Measurements from ENCODE around the gene CDCA5.
A peak's percentile ranks its signal among the peaks of the same experiment; 100 is the strongest.

Gene CDCA5

DNA sequence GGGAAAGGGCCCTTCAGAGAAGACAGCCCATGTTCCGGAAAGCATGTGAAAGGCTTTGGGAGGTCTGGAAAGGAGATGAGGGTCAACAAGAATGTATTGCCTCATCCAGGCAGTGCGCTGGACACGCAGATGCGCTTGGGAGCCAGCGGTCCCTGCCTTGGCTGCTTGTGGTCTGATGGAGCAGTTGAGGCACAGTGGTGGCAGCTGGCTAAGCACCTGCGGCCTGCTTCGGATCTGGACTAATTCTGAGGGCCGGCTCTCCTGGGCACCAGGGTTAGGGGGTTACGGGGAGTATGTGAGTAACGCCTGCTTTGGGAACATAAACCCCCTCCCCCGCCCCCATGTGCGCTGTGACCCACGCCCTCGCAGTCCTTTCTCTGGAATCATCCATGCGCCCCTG, 23.2 kb upstream of the CDCA5 start:
- no peak for DNase-seq (ENCODE audit: low read depth in 3 of 3)

DNA sequence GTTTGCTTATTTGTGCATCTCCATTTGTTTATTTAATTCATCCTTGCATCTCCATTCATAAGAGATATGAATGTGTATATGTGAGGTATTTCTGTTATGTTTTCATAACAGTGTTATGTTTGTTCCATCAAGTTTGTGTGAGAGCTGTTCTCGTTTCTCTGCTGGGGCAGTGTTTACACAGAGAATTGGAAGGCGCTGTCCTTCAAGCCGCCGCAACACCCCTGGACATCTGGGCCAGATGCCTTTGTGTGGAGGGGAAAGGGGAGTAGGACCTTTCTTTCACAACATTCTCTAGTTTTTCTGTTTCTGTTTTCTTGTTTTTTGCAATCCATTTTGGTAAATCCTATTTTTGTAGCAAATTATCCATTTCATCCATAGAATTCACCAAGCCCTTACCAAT, 20.8 kb upstream of the CDCA5 start:
- DNase-seq (ENCODE audit: low read depth in 3 of 3), result no peak

DNA sequence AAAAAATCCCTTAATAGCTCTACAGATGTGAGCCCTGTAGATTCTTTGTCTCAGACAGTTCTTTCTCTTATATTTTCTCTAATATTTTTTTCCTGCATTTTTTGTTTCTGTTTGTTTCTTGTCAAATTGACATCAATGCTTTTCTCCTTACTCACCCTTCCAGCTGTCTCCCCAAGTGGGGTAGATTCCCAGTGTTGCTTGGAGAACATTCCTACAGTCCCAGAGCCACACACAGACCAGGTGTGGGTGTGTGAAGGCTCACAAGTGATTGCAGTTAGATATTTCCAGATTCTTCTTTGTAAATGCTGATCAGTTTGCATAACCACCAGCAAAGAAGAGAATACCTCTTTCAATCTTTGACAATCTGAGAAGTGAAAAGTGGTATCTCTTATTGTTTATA, 19.6 kb upstream of the CDCA5 start:
- DNase-seq (ENCODE audit: low read depth in 3 of 3), result no peak

DNA sequence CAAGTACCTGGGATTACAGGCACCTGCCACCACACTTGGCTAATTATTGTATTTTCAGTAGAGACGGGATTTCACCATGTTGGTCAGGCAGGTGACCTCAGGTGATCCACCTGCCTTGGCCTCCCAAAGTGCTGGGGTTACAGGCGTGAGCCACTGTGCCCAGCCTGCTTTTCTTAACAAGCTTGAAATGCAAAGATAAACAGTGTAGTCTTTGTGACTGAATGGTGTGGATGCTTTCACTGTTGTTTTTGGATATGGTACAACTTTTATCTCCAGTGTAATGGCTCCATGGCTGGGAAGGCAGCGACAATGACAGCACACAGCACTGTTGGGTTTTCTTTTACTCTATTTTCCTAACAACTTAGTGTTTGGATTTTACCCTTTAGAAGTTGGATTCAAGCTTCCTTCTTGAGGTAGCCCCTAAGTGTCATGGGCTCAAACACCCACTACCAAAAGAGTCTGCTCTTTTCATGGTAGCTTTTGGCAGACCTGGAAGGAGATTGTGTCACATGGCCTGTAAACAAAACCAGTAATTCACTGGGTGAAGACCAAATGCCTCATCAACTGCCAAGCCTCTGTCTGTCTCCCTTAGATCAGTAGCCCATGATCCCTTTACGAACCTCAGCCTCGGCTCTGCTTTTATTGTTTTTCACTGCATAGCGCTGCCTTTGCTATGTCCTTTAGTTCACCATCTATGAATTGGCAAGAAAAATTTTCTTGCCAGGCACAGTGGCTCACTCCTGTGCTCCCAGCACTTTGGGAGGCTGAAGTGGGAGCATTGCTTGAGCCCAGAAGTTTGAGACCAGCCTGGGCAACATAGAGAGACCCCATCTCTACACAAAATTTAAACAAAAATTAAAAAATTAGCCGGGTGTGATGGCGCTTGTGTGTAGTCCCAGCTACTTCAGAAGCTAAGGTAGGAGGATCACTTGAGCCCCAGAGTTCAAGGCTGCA, 18.6 kb upstream of the CDCA5 start:
- DNase-seq (ENCODE audit: low read depth in 3 of 3), result no peak

DNA sequence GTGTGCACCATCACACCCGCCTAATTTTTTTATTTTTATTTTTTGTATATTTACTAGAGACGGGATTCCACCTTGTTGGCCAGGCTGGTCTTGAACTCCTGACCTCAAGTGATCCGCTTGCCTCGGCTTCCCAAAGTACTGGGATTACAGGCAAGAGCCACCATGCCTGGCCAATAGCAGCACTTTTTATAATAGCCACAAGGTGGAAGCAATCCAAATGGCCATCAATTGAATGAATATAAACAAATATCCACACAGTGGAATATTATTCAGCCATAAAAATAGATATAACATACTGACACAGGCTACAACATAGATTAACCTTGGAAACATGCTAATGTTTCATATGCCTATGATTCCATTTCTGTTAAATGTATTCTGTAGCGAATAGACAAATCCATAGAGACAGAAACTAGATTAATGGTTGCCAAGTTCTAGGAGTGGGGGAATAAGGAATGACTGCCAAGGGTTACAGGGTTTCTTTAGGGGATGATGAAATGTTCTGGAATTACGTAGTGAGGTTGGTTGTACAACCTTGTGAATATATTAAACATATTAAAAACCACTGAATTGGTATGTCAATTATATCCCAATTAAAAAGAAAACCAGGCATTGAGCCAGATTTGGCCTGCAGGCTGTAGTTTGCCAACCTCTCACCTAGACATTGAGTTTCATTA, 17.0 kb upstream of the CDCA5 start:
- DNase-seq (ENCODE audit: low read depth in 3 of 3), result no peak

DNA sequence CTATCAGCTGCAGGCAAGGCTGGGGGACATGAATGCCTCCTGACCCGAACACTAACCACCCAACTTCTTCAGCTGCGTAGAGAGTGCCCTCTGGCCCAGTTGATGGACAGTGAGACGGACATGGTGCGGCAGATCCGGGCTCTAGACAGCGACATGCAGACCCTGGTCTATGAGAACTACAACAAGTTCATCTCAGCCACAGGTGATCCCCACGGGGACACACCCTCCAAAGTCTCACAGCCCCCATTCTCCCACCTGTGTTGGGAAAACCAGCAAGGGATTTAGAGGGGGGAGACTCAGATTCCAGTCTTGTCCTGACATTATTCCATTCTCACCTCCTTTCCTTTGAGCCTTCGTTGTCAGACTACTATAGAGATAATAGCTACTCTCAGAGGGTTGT, 13.1 kb upstream of the CDCA5 start:
- no peak for DNase-seq (ENCODE audit: low read depth in 3 of 3)

DNA sequence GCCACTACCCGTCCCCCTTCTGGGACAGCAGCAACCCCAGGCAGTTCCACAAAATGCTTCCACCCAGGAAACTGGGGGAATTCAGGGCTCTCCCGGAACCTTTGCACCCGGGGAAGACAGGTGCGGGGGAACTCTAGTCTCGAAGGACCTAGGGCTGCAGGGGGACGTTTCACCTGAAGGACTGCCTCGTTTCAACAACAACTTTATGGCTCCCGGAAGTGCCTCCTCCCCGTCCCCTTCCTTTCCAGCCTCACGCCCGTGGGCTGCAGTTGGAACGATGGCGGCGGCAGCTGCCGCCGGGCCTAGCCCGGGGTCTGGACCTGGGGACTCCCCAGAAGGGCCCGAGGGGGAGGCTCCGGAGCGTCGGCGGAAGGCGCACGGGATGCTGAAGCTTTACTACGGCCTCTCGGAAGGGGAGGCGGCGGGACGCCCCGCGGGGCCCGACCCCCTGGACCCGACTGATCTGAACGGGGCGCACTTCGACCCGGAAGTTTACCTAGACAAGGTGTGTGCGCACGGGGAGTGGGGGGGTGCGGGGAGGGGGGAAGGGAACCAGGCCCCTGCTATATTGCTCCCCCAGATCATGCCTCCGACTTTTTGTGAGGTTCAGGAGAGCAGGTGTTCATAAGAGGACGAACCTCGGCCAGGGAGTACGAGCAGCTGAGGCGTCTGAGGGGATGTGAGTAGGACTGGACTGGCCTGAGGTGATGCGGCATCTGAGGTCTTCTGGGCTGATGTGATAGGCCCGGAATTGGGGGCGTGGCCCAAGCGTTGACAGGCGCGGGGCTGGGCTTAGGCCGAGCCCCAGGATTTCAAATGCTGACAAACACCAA, 12.3 kb upstream of the CDCA5 start, which contains the start of gene VPS51:
VPS51 (plus strand) TSS at position 241 of the 833 bp plus-strand sequence; CDS start at position 278, 37 bp downstream.
- DNase-seq (ENCODE audit: low read depth in 3 of 3), result peak; percentile 67 to 75 (median 68)

DNA sequence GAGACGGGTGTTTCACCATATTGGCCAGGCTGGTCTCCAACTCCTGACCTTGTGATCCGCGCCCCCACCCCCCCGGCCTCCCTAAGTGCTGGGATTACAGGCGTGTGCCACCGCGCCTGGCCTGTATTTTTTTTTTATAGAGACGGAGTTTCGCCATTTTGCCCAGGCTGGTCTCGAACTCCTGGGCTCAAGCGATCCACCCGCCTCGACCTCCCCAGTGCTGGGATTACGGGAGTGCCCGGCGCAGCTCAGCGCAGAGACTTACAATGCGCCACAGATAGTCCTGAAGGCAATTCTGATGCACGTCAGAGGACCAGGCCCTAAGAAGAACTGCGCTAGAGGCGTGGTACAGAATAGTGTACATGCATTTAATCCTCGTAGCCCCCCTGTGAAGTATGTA, 11.6 kb upstream of the CDCA5 start:
- DNase-seq (ENCODE audit: low read depth in 3 of 3), result no peak

DNA sequence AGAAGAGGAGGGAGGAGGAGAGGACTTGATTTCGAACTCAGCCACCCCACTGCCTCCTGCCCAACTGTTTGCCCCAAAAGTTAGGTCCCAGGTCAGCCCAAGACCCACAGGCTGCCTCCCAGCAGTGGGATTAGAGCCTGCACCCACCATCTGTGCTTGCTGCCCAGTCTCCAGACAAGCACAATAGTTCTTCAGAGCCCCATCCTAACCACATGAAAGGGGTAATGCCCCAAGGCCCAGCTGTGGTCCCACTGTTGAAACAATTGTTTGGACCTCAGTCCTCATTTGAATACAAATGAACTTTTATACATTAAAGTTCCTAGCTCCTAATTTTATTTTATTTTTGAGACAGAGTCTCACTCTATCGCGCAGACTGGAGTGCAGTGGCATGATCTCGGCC, 6.8 kb upstream of the CDCA5 start:
- DNase-seq (ENCODE audit: low read depth in 3 of 3), result no peak

DNA sequence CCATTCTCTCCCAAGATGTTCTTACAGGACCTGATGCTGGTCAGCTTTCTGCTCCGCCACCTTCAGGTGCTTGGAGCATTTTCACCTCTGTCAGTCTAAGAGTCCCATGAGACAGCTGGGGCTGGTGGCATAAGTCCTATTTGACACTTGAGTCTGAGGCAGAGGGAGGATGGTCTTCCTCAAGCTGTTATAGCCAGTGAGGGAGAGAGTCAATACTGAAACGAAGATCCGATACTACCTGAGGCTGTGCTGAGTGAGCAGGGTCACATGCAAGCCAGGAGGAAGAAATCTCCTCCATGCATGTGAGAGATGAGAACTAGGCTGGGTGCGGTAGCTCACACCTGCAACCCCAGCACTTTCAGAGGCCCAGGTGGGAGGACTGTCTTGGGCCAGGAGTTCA, 5.8 kb upstream of the CDCA5 start:
- no peak for DNase-seq (ENCODE audit: low read depth in 3 of 3)

DNA sequence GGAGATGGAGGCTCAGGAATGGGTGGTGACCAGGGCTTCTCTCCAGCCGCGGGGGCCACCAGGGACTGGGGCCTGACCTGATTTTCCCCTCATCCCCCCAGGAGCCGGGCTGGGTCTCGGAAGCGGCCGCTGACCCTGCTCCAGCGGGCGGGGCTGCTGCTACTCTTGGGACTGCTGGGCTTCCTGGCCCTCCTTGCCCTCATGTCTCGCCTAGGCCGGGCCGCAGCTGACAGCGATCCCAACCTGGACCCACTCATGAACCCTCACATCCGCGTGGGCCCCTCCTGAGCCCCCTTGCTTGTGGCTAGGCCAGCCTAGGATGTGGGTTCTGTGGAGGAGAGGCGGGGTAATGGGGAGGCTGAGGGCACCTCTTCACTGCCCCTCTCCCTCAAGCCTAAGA, 4.0 kb upstream of the CDCA5 start:
- no peak for DNase-seq (ENCODE audit: low read depth in 3 of 3)

DNA sequence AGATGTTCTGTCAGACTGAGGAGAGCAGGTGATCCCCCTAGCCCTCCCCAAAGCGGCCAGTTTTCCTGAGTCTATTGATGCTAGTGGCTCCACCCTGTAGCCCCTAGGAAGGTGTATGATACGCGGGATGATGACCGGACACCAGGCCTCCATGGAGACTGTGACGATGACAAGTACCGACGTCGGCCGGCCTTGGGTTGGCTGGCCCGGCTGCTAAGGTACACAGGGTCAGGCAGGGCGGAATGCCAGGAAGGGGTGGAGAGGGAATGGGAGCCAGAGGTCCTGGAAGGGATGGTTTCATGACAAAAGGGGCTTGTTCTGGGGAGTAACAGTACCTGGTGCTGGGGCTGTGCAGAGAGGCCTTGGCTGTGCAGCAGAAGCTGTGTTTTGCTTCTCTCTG, 3.4 kb upstream of the CDCA5 start:
- DNase-seq (ENCODE audit: low read depth in 3 of 3), result no peak

DNA sequence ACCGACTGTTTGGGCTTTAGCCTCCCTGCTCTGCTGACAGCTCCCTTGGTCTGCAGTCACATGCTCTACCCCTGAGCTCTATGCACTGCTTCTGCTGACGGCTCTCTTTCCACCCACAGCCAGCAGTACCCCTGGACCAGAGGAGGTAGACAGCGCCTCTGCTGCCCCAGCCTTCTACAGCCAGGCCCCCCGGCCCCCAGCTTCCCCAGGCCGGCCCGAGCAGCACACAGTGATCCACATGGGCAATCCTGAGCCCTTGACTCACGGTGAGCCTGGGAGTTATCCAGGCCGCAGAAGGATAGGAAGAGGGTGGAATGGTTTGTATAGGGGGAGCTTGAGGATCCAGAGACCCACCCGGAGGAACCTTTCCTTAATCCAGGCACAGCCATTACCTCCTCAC, 3.0 kb upstream of the CDCA5 start:
- DNase-seq (ENCODE audit: low read depth in 3 of 3), result no peak

DNA sequence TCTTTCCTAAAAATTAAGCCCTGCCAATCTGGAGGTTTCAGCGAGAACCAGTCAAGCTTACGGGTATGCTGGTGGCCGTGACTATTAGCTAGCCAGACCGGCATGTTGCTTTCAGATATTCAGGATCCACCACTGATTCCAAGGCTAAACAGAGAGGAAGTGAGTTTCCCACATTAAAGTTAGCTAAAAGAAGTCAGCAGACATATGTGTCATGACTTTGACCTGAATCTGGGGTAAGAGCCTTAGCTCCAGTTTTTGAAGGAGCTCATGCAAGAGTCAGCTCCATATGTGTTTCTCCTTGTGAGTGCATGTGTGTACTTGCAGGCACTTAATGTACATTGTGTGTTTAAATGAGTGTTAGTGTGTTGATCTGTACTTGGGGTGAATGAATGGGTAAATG, 1.6 kb upstream of the CDCA5 start:
- DNase-seq (ENCODE audit: low read depth in 3 of 3), result no peak

DNA sequence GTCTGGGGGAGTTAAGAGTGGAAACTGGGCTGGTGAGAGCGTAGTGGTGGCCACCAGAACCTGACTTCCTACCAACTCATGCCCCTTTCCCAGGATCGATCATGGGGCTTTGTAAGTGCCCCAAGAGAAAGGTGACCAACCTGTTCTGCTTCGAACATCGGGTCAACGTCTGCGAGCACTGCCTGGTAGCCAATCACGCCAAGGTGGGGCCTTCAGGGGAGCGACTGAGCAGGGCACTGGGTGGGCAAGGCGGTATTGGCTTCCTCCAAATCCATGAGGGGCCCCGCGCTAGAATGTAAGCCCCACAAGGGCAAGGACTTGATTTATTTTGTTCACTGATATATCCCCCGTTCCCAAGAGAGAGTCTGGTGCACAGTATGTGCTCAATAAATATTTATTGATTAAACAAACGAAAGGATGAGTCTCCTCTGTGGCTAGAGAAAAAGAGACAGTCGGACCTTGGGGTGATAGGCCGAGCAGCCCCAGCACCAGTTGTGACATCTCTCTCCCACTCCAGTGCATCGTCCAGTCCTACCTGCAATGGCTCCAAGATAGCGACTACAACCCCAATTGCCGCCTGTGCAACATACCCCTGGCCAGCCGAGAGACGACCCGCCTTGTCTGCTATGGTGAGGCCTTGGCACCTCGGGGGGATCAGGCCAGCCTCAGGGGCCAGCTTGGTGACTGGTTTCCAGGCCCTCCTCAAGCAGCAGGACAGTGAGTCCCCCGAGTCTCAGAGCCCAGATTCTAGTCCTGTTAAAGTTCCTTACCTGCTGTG, 947 bp upstream of the CDCA5 start:
- DNase-seq (ENCODE audit: low read depth in 3 of 3), result no peak

DNA sequence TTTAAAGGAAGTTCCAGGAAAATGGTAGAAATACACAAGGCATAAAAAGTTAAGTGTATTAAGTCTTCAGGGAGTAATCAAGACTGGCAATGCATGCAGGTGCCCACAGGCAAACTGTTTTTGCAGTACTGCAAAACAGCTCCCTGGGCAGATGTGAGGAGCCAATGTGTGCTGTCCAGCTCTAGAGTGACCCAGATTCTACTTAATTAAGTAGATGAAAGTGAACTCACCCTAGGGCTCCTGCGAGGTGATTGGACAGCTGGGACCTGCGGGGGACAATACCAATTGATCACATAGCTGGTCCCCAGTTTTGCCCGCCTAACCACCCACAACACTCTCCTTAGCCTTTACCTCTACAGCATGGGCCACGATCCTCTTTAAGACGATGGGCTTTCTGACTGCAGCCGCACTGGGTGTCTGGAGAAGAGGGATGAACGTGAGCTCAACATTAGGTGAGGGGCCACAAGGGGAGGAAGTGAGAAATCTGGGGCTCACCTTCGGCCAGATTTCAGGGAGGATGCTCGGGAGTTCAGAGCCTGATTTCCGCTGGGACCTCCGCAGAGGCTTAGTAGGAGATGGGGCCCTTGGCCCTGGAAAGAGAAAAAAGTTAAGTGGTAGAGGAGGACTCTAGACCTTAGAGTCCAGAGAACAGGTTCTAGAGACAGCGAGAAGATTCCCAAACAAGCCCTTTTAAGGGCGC, 556 bp downstream of the CDCA5 start:
- DNase-seq (ENCODE audit: low read depth in 3 of 3), result no peak

DNA sequence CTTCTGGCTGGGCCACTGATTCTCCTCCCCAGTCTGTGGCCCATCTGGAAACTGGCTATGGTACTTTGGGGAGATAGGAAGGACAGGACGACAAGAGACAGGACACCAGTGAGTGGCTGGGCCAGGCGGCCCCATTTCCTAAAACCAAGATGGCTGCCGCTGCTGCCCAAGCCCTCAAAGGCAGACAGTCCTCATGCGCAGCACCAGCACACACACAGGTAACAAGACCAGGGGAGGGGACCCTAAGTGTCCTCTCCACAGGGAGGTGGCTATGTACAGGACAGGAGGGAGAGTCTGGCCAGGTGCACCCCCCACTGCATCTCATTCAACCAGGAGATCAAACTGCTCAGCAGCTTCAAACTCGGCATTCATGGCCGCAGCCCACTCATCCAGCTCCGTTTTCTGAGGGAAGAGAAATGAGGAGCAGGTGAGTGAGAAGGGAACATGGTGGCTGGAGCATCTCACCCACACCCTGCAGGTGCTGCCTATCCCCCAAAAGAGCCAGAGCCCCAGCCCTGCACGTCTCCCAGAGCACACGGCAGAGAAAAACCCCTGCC, 5.0 kb downstream of the CDCA5 start:
- DNase-seq (ENCODE audit: low read depth in 3 of 3), result no peak

DNA sequence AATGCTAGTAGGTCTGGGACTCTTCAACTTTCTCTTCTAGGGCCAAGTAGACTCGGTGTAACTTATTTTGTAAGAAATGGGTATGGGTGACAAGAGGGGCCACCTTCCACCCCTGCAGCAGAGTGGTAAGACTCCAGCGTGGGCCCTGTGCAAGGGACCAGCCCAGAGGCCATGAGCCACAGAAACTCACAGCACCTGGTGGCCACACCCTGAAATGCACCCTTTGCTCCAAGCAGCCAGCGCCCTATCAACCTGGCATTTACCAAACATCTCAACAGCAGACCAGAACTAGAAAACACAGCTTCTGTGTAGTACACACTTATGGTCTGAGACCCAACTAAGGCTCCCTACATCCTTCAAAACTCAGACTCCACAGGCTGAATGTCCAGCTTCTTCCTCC, 5.7 kb downstream of the CDCA5 start:
- DNase-seq (ENCODE audit: low read depth in 3 of 3), result peak; percentile 42 to 56 (median 52)

DNA sequence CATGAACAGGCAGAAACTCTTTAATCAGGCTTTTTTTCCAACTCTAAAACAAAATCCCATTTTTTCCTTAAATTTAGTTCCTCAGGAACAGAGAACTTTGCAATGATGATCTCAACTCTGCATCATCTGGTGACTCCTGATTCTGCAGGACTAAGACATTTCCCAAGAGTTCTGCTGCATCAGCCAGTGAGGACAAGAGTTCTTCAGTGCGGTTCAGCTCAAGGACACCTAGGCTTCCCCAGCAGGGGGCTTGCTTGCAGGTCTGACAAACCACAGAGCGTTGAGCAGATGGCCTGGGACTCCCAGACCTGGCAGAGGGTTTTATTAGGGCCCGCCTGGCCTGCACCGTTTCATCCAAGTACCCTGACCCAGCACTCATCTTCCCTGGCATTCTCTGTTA, 6.4 kb downstream of the CDCA5 start:
- DNase-seq (ENCODE audit: low read depth in 3 of 3), result no peak

DNA sequence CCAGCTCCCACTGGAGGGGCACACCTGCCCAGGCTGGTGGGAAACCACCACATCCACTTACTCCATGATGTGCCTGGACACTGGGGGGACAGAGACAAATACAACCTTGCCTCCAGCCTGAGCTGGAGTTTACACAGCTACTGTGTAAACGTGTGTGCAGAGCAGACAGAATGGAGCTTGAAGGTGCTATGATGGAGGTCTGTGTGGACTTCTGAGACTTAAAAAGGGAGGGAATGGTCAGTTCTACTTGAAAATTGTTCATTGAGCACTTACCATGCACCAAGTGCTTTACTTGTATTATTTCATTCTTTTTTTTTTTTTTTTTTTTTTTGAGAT, 11.2 kb downstream of the CDCA5 start:
- no peak for DNase-seq (ENCODE audit: low read depth in 3 of 3)
